Amniotic stem cell (primary cell): ENCODE measurements around the gene GRHL3.
"Not testable (repeated sequence)": the region's sequence is repeated elsewhere in the genome, so short reads cannot be mapped to it uniquely, and the experiment has no call there.

Source experiments
- DNase-seq: peaks from one replicate; lab custom pipeline; 2025; lab: John Stamatoyannopoulos, UW

GRHL3 gene

GRCh38 chr1:24319312-24319863, at the start of gene GRHL3:
TSS of gene GRHL3 (plus strand) at chr1:24319357. CDS start at chr1:24319552, 195 bp downstream.
- no peak for DNase-seq

GRCh38 chr1:24274203-24275103, 44.7 kb upstream of the GRHL3 start:
- not testable (repeated sequence) for DNase-seq

DNA sequence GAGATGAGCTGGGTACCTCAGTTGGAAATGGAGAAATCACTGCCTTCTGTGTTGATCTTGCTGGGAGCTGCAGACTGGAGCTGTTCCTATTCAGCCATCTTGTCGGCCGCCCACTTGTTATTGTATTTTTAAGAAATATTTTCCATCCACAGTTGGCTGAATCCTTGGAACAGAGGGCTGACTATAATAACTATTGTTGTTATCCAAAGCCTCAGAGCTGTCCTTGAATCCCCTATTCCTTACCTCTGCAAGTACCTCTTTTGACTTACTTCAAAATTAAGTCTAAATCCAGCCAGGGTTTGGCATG, 44.1 kb upstream of the GRHL3 start:
- no peak for DNase-seq

DNA sequence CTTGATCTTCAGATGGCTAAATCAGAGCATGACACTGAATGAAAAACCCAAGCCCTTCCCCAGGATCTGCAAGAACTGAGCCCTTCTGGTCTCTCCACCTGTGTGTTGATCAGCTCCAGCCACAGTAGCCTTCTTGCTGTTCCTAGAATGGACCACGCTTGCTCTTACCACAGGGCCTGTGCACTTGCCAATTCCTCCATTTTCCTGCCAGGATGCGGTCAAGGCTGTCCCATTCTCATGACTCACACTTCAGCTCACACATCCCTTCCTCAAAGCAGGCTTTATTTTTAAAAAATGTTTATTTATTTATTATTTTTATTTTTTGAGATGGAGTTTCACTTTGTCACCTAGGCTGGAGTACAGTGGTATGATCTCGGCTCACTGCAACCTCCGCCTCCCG, 43.6 kb upstream of the GRHL3 start:
- no peak for DNase-seq

DNA sequence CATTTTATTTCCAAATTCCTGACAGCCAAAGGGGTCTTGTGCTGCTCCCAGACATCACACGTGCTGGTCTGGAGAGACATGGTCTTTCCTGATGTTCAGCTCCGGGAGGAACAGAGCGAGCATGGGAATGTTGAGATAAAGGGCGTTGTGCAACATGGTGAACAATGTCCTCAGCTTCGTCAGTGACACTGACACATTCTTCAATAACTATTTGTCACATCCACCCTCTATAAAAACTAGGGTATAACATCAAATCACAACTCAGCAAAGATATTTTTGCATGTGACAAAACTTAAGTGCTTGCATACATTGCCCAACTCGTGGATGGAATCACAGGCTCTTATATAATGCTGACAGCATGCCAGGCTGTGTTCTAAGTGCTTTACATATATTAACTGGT, 42.4 kb upstream of the GRHL3 start:
- no peak for DNase-seq

DNA sequence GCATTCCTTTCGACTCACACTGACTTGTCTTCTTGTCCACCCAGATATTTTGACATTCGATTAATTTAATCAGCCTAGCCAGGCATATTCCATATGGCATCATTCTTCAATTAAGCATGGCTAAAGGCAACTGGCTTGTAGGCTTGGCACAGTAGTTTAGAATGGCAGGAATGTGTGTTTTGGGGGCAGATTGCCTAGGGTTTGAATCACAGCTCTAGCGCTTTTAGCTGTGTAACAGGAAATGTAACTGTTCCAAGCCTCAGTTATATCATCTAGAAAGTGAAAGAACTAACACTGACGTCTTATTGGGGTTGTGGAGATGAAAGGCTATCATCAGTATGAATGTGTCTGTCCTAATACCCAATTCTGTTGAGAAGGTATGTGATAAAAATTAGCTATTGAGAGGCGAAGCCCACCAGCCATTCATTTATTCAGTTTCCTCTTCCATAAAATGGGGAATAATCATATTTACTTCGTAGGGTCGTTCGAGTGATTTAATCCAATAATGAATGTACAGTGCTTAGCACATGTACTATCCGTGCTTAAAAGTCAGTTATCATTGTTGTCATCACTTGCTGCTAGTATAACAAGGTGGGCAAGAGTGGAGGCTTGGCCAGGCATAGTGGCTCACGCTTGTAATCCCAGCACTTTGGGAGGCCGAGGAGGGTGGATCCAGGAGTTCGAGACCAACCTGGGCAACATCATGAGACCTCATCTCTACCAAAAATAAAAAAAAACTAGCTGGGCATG, 41.6 kb upstream of the GRHL3 start:
- DNase-seq: no peak

- DNase-seq: no peak
These were observed 40.4 kb upstream of the GRHL3 start for GRCh38 chr1:24278726-24279125.

GRCh38 chr1:24279590-24280232, 39.4 kb upstream of the GRHL3 start:
- DNase-seq: no peak

DNA sequence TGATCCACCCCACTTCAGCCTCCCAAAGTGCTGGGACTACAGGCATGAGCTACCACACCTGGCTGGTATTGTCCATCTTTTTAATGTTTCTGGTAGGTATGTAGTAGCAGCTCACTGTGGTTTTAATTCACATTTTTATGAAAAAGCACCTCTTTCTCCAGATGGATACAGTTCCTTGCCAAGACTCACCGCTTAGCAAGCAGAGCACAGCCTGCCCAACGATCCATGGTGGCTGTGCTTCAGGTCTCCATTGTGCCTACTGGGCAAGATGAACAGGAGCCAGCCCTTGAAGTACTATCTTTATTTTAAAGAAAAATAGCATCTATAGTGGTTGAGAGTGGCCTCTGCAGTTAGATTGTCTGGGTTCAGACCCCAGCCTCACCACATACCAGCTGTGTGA, 37.6 kb upstream of the GRHL3 start:
- no peak for DNase-seq

DNA sequence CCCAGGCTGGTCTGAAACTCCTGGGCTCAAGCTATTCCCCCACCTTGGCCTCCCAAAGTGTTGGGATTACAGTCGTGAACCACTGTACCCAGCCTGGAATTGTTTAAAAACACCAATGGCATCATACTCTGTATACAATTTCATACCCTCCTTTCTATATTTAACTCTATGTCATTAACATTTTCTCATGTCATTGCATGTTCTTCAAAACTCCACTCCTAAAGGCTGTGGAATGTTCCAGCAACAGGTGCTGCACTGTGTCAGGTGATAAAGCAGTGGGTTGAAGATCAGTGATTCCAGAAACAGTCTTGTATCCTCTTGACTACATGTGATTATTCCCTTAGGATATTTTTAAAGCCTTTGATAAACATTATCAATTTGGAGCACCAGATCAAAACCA, 36.7 kb upstream of the GRHL3 start:
- no peak for DNase-seq

- DNase-seq: no peak
These were observed 35.6 kb upstream of the GRHL3 start for GRCh38 chr1:24283326-24284155.

- DNase-seq: no peak
These were observed 35.0 kb upstream of the GRHL3 start for GRCh38 chr1:24284156-24284471.

- DNase-seq: no peak
These were observed 33.9 kb upstream of the GRHL3 start for GRCh38 chr1:24285231-24285630.

GRCh38 chr1:24286246-24287010, 32.7 kb upstream of the GRHL3 start:
- no peak for DNase-seq

GRCh38 chr1:24287779-24288178, 31.4 kb upstream of the GRHL3 start:
- not testable (repeated sequence) for DNase-seq

DNA sequence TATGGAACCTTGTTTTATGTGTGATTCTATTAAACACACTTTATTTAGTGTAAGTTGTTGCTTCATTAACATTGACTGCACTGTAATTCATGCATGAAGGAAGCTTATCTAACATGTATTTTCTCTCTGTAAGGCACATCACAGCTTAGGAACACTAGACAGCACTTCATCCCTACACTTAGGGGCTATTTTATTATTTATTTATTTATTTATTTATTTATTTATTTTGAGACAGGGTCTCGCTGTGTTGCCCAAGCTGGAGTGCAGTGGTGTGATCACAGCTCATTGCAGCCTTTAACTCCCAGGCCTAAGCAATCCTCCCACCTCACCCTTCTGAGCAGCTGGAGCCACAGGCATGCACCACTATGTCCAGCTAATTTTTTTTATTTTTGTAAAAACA, 30.7 kb upstream of the GRHL3 start:
- DNase-seq: no peak

- no peak for DNase-seq
These were observed 29.1 kb upstream of the GRHL3 start for GRCh38 chr1:24289937-24290595.

- DNase-seq: no peak
These were observed 28.1 kb upstream of the GRHL3 start for GRCh38 chr1:24290933-24291487.

- no peak for DNase-seq
These were observed 27.1 kb upstream of the GRHL3 start for GRCh38 chr1:24292103-24292502.

DNA sequence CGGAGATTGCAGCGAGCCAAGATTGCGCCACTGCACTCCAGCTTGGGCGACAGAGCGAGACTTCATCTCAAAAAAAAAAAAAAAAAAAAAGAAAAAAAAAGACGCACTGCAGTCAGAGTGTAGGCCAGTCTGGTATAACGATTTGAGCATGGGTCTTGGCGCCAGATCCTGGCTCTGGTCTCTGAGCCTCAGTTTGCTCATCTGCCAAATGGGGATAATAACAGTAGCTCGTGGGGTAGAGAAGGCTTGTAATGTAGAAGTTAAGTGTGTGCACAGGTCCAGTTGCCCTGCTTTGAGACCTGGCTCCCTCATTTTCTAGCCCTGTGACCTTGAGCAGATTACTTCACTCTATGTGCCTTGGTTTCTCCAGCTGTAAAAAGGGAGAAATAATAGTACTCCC, 26.3 kb upstream of the GRHL3 start:
- DNase-seq: no peak
